T47D (cell line): ENCODE measurements around the gene ZSCAN30.

Experiments used
- DNase-seq, 2 experiments: peaks; one replicate each; pipeline versions ENCODE4 v3.0.0 to v3.0.0-alpha.2; 2011 to 2012; ENCODE audit warnings: low read depth in 1 of 2, low spot score in 1 of 2
- JUND ChIP-seq: IDR thresholded peaks from 2 replicates; pipeline ENCODE4 v1.6.1; 2012; ENCODE audit warnings: low read depth
- in situ Hi-C: cut with HindIII; loops from 2 replicates; pipeline ENCODE4 v1.10.0; 2016; ENCODE audit warnings: low sequenced_read_pairs, low pct_unique_long_range_greater_than_20kb

The ZSCAN30 gene

DNA sequence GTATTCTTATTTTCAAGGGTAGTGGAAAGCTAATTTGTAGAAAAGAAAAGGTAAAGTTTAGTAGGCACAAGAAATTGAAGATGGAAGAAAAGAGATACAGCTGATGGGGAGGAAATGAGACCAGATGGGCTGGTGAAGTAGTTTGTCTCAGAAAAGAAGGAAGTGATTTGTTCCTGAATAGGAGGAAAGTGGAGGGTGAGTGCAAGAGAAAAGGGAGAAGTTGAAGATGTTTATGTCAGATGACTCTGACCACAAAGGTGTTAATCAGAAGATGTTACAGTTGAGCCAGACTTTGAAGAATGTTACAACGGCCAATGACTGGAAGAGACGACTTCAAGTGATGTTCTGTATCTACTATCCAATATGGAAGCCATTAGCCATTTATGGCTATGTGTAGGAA is 21.2 kb downstream of the ZSCAN30 start:
- in situ Hi-C loops: no loop called here
- no peak for TF ChIP-seq JUND
- DNase-seq: no peak

DNA sequence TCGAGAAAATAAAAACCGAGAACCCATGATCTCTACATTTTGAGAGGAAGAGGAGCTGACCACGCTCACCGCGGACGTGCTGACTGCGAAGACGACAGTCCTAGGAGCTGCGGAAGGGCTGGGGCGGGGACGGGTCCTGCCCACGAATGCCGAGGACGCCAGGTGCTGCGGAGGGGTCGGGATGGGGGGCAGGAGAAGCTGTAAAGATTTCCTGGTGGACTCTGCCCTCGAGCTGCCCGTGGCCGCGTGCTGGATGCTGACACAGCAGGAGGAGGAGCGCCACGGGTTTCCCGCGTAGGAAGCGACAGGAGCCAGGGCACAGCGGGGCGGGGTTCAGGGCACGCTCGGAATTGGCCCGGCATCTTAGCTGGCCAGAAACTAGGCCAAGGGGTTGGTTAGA is 22.2 kb downstream of the ZSCAN30 start:
- in situ Hi-C loops: no loop called here
- no peak for TF ChIP-seq JUND
- DNase-seq: no peak

DNA sequence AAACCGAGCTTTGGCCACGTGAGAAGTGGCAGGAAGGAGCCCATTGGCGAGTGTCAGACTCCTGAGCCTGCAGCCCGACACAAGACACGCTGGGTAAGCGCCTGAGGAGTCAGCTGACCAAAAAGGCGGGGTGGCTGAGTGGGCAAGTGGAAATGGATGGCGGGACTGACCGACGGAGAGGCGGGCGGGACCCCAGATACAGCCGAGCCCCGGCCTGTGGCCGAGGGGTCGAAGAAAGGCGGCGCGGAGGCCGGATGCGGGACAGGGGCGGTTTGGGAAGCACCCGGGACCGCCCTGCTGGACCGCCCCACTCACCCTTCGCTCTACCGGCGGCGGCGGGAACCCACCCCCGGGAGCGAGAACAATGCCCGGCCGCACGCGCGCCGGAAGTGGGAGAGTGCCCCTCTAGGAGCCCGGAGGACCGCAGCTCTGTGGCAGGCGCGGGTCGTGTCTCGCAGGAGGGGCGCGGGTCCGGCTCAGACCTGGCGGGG is 22.8 kb downstream of the ZSCAN30 start:
- TF ChIP-seq JUND: no peak
- no peak for DNase-seq
- in situ Hi-C loops: no loop called here

- in situ Hi-C loops: no loop called here
- no peak for DNase-seq
- no peak for TF ChIP-seq JUND
Measured at GRCh38 chr18:35264409-35264808, 25.6 kb downstream of the ZSCAN30 start.

DNA sequence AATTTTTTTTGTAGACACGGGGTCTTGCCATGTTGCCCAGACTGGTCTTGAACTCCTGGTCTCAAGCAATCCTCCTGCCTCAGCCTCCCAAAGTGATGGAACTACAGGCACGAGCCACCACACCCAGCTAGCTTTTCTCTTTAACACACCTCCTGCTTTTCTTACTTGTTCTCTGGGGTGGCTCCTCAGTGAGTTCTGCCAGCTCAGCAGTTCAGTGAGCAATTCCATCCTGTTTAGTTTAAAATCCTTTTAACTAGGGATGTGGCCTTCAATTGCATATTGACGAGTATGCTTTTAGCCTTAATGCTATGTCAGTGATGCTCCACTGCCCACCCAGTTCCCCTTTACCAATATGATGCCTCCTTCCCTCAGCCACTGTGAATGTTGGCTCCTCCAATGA is 33.1 kb downstream of the ZSCAN30 start:
- TF ChIP-seq JUND: no peak
- in situ Hi-C loops: no loop called here
- no peak for DNase-seq

DNA sequence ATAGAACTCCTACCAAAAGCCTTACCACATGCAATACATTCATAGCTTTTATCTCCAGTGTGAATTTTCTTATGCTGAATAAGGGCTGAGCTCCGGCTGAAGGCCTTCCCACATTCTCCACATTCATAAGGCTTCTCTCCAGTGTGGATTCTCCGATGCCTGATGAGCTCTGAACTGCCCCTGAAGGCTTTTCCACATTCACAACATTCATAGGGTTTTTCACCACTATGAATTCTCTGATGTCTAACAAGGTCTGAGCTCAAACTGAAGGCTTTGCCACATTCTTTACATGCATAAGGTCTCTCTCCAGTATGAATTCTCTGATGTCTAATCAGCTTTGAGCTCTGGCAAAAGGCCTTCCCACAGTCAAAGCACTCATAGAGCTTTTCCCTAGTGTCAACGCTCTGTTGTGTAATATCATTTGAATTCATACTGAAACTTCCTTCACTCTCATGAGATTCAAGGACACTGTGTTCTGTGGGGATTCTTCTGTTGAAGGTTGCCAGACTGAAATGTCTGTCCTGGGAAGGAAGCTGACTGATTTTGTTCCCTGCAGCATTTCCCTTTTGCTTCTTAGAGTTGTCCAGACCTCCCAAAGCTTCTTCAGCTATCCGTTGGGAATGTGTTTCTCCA is 36.3 kb downstream of the ZSCAN30 start:
- DNase-seq: no peak
- in situ Hi-C loops: no loop called here

DNA sequence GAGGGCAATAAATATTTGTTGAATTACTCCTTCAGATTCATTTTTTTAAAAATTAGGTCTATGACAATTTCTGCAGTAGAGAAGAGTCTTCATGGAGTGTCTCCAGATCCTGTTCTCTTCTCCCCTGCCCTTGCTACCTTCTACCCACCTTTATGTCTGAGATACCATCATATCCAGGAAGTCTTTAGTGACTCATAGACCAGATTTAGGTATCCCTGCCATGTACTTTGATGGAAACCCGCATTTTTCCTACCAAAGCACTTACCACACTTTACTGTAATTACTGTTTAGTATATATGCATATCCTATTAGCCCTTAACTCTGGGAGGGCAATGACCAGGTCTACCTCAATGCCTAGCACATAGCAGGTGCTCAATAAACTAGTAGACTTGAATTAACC is 37.6 kb downstream of the ZSCAN30 start:
- in situ Hi-C loops: no loop called here
- TF ChIP-seq JUND: no peak

More for the DNA sequence above, 36.3 kb downstream of the ZSCAN30 start:
- TF ChIP-seq JUND: no peak

DNA sequence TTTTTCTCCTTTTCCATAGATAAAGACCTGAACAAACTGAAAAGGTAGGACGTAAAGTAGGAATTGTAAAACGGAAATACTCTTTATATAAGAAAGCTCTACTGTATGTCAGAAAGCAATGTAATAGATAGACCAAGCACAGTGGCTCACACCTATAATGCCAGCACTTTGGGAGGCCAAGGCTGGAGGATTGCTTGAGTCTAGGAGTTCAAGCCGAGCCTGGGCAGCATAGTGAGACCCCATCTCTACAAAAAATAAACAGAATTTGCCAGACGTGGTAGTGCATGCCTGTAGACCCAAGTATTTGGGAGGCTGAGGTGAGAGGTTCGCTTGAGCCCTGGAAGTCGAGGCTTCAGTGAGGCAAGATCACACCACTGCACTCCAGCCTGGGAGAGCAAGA is 41.6 kb downstream of the ZSCAN30 start:
- no peak for TF ChIP-seq JUND
- in situ Hi-C loops: no loop called here
- no peak for DNase-seq

More for the DNA sequence above, 37.6 kb downstream of the ZSCAN30 start:
- no peak for DNase-seq

- no peak for DNase-seq
- TF ChIP-seq JUND: no peak
- in situ Hi-C loops: no loop called here
Measured at GRCh38 chr18:35247412-35248249, 42.4 kb downstream of the ZSCAN30 start.

- DNase-seq: no peak
- in situ Hi-C loops: no loop called here
- TF ChIP-seq JUND: no peak
Measured at GRCh38 chr18:35246831-35247230, 43.2 kb downstream of the ZSCAN30 start.

GRCh38 chr18:35245719-35246317 is 44.2 kb downstream of the ZSCAN30 start:
- no peak for TF ChIP-seq JUND
- in situ Hi-C loops: no loop called here
- no peak for DNase-seq

GRCh38 chr18:35244671-35245070 is 45.4 kb downstream of the ZSCAN30 start:
- in situ Hi-C loops: no loop called here
- TF ChIP-seq JUND: no peak
- no peak for DNase-seq

DNA sequence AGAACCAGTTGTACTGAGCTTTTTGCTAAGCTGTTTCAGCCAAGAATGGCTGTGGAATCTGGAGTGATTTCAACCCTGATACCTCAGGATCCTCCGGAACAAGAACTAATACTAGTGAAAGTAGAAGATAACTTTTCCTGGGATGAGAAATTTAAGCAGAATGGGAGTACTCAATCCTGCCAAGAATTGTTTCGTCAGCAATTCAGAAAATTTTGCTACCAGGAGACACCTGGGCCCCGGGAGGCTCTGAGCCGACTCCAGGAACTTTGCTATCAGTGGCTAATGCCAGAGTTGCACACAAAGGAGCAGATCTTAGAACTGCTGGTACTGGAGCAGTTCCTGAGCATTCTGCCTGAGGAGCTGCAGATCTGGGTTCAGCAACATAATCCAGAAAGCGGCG is 47.6 kb downstream of the ZSCAN30 start:
- no peak for DNase-seq
- no peak for TF ChIP-seq JUND
- in situ Hi-C loops: no loop called here
